GM10266 (cell line): ENCODE results near the gene SPAG6.

ENCODE experiments used
- DNase-seq: peaks from one replicate; pipeline ENCODE4 v3.0.0; 2012; ENCODE audit errors: extremely low spot score
- CTCF ChIP-seq: IDR thresholded peaks from 2 replicates; pipeline ENCODE4 v1.5.1; 2012; ENCODE audit warnings: mild to moderate bottlenecking, low read depth; ENCODE audit not compliant: control insufficient read depth, insufficient read depth; ENCODE audit errors: missing control alignments

The SPAG6 gene

GRCh38 chr10:22368402-22368801 lies 23.1 kb downstream of the SPAG6 start:
- TF ChIP-seq CTCF = no peak

GRCh38 chr10:22368981-22369380 lies 23.7 kb downstream of the SPAG6 start:
- TF ChIP-seq CTCF = no peak
- DNase-seq = no peak

More at GRCh38 chr10:22368402-22368801, 23.1 kb downstream of the SPAG6 start:
- no peak for DNase-seq

GRCh38 chr10:22369434-22370072 lies 24.3 kb downstream of the SPAG6 start:
- TF ChIP-seq CTCF = no peak
- DNase-seq = no peak

- TF ChIP-seq CTCF = no peak
- no peak for DNase-seq
Observed at GRCh38 chr10:22370320-22370719, 25.0 kb downstream of the SPAG6 start.

- no peak for DNase-seq
- no peak for TF ChIP-seq CTCF
Observed at GRCh38 chr10:22372298-22372697, 27.0 kb downstream of the SPAG6 start.

- DNase-seq = no peak
Observed at GRCh38 chr10:22372917-22373316, 27.6 kb downstream of the SPAG6 start.

More at GRCh38 chr10:22372917-22373316, 27.6 kb downstream of the SPAG6 start:
- no peak for TF ChIP-seq CTCF
